ENCODE data around the gene COL15A1. TPM values are rescaled to one million over a fixed set of nuclear protein-coding genes. Genes with fewer than 3 reads are reported as not detected.

COL15A1 gene
- total RNA-seq, 1 experiment from 2014 or later, result not detected

DNA sequence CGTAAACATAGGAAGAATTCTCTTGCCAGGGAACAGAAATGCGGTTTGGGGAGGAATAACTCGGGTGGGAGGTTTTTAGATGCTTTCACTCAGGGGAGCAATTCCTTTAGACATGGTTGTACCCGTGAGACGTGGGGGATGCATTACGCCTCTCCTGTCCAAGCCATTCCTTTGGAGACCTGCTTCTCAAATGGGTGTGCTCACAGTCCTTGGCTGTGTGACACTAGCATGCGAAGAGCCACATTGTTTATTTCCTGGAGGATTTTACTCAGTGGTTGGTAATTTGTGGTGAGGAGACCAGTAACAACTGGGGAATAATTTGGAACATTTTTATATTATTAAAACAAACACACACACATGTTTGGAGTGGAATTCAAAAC lies 18.5 kb downstream of the COL15A1 start:
- Histone ChIP-seq H3T11ph (ENCODE audit: low read length) (no peak overlapping the region), H2BK5ac (ENCODE audit: insufficient read length, low read length) (no peak overlapping the region), H3K18ac (ENCODE audit: insufficient read length, low read depth, low read length) (no peak overlapping the region), H3K14ac (ENCODE audit: insufficient read depth, low read length) (no peak overlapping the region), H3K79me1 (ENCODE audit: insufficient read depth, low read depth, low read length, poor library complexity, severe bottlenecking) (no peaks in the 10 kb centered on the region), H2BK15ac (ENCODE audit: low read depth, low read length) (no peak overlapping the region), H3K27me3 (ENCODE audit: insufficient read depth, low read length) (no peaks in the 10 kb centered on the region), H3K56ac (ENCODE audit: insufficient read length, low read depth, low read length) (no peak overlapping the region), H2AFZ (ENCODE audit: low read length) (no peak overlapping the region), H4K5ac (ENCODE audit: insufficient read length, low read depth, low read length) (no peak overlapping the region), H3K23me2 (ENCODE audit: insufficient read length, low read depth, low read length, poor library complexity, severe bottlenecking) (no peaks in the 10 kb centered on the region), H2BK20ac (ENCODE audit: low read depth, low read length, poor library complexity, severe bottlenecking) (no peak overlapping the region), H3K4me2 (ENCODE audit: insufficient read depth, insufficient read length, low read length) (no peak overlapping the region), H4K20me1 (ENCODE audit: control insufficient read depth, insufficient read depth, insufficient read length) (no peaks in the 10 kb centered on the region), H3K4me1 (ENCODE audit: insufficient read depth, low read length) (peaks cover 2% of the 10 kb centered on the region; the same call in 1 of the 2 replicates), H4K8ac (replicated peaks; ENCODE audit: insufficient read length, low read depth, low read length) (no peak overlapping the region), H3K9me3 (ENCODE audit: control insufficient read depth, low read depth, low read length) (no peaks in the 10 kb centered on the region), H2BK120ac (ENCODE audit: low read depth, low read length, poor library complexity, severe bottlenecking) (no peak overlapping the region), H3K9ac (ENCODE audit: extremely low read depth, insufficient read length, low read length) (no peak overlapping the region), H3K4ac (ENCODE audit: low read depth, low read length) (no peak overlapping the region), H4K91ac (ENCODE audit: insufficient read length, low read depth, low read length) (no peak overlapping the region), H3K79me2 (ENCODE audit: insufficient read depth, low read length) (no peaks in the 10 kb centered on the region), H3K23ac (ENCODE audit: insufficient read length, low read depth, low read length) (no peak overlapping the region), H2AK5ac (ENCODE audit: insufficient read length, low read length) (no peak overlapping the region), H2BK12ac (ENCODE audit: insufficient read length, low read depth, low read length) (no peak overlapping the region), H3K27ac (ENCODE audit: insufficient read length, low read depth, low read length) (no peak overlapping the region)
- H3K4me3 Mint-ChIP-seq, result no peak overlapping the region
- H3K27me3 Mint-ChIP-seq (ENCODE audit: low read depth), result peaks cover 7% of the 10 kb centered on the region
- H3K9me3 Mint-ChIP-seq, result peaks cover 6% of the 10 kb centered on the region in 2 experiments; a peak in 3 of 5 replicates
- DNase-seq, result no peak
- WGBS (ENCODE audit: extremely low coverage, insufficient read length, low lambda C conversion rate), result no CpG with 5 or more reads among the region's 7 CpGs
- peaks cover 17 to 18% of the 10 kb centered on the region in 2 experiments for H3K4me1 Mint-ChIP-seq
- TF ChIP-seq, protein P1, sequence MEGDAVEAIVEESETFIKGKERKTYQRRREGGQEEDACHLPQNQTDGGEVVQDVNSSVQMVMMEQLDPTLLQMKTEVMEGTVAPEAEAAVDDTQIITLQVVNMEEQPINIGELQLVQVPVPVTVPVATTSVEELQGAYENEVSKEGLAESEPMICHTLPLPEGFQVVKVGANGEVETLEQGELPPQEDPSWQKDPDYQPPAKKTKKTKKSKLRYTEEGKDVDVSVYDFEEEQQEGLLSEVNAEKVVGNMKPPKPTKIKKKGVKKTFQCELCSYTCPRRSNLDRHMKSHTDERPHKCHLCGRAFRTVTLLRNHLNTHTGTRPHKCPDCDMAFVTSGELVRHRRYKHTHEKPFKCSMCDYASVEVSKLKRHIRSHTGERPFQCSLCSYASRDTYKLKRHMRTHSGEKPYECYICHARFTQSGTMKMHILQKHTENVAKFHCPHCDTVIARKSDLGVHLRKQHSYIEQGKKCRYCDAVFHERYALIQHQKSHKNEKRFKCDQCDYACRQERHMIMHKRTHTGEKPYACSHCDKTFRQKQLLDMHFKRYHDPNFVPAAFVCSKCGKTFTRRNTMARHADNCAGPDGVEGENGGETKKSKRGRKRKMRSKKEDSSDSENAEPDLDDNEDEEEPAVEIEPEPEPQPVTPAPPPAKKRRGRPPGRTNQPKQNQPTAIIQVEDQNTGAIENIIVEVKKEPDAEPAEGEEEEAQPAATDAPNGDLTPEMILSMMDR (conservative IDR thresholded peaks at IDR 0.05), result no peak
- H3K27ac Mint-ChIP-seq, result no peak overlapping the region; a peak in 1 of 7 replicates
- peaks cover 2 to 5% (median 4%) of the 10 kb centered on the region in 3 experiments; a peak in 5 of 7 replicates for H3K36me3 Mint-ChIP-seq (ENCODE audit: insufficient read depth in 1 of 3, low read depth in 3 of 3)
